Gastrocnemius medialis (tissue), 4 donors: ENCODE data around the gene NOS1AP.

ENCODE experiments used
- CTCF ChIP-seq, 5 experiments: fragments of 450-650 bp in 3 of 5; fragments of 200-600 bp in 2 of 5; sonication (generic) in 2 of 5; IDR thresholded peaks in 4 of 5; conservative IDR thresholded peaks in 1 of 5; 1 replicate in 4 of 5; 2 replicates in 1 of 5; pipeline ENCODE4 v1.5.1; 2016 to 2019; ENCODE audit warnings: antibody characterized with exemption in 5 of 5, mild to moderate bottlenecking in 3 of 5, moderate library complexity in 3 of 5
- POLR2A ChIP-seq, 2 donors: fragments of 450-650 bp; IDR thresholded peaks; one replicate each; pipeline ENCODE4 v1.6.1; 2017; ENCODE audit warnings: antibody characterized with exemption in 2 of 2, mild to moderate bottlenecking in 2 of 2, moderate library complexity in 2 of 2

- TF ChIP-seq CTCF (IDR thresholded peaks at IDR 0.05 in 4 of 5, conservative IDR thresholded peaks at IDR 0.05 in 1 of 5) (no peak), POLR2A (IDR thresholded peaks at IDR 0.05) (no peak)
Measured at GRCh38 chr1:162141281-162142054, 72.0 kb downstream of the NOS1AP start.
